ENCODE results near the gene PHLPP1.

The PHLPP1 gene

DNA sequence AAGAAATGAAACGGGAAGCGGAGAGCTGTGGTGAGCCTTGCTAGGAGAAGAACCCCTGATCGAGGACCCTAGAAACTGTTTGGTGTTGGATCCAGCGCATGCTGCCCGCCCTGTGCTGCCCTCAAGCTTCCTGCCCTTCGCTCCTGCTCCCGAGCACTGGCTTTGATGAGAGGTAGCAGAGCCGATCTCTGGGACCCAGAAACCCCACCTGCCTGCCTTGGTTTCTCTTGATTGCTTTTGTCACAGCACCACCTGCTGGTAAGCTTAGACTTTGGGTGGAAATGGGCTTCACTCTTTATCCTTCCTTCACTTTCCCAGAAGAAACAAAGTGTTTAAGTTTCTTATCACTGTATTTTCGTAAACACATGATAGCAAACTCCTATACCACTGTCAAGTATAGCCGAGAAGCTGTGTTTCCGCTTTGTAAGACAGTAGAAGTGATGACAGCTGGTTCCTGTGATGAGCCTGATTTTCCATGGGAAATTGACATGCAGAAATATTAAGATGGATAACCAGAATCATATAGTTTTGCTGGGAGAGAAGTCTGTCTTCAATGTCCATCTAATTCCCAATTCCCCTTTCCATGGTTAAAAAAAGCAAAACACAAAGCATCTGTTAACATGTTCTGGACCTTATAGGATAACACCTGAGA is 267.4 kb downstream of the PHLPP1 start:
- H2AFZ ChIP-seq: peak overlapping the region; percentile 14
- no peaks in the 10 kb centered on the region for H3K27me3 ChIP-seq (ENCODE audit: control insufficient read depth, insufficient read depth, low read length)
- H3K79me2 ChIP-seq: no peaks in the 10 kb centered on the region
- no peaks in the 10 kb centered on the region for H3K4me1 ChIP-seq
- no peak overlapping the region for H3K4me3 ChIP-seq (ENCODE audit: low read depth, low read length)
- H3K9ac ChIP-seq: no peak overlapping the region
- H3K4me2 ChIP-seq (ENCODE audit: low read length): no peak overlapping the region
- no peaks in the 10 kb centered on the region for H3K9me3 ChIP-seq (ENCODE audit: control insufficient read depth, low read length)
- TF ChIP-seq, protein P1, sequence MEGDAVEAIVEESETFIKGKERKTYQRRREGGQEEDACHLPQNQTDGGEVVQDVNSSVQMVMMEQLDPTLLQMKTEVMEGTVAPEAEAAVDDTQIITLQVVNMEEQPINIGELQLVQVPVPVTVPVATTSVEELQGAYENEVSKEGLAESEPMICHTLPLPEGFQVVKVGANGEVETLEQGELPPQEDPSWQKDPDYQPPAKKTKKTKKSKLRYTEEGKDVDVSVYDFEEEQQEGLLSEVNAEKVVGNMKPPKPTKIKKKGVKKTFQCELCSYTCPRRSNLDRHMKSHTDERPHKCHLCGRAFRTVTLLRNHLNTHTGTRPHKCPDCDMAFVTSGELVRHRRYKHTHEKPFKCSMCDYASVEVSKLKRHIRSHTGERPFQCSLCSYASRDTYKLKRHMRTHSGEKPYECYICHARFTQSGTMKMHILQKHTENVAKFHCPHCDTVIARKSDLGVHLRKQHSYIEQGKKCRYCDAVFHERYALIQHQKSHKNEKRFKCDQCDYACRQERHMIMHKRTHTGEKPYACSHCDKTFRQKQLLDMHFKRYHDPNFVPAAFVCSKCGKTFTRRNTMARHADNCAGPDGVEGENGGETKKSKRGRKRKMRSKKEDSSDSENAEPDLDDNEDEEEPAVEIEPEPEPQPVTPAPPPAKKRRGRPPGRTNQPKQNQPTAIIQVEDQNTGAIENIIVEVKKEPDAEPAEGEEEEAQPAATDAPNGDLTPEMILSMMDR (IDR thresholded peaks at IDR 0.05): peak; percentile 74
- H3K27ac ChIP-seq: no peak overlapping the region
- H3K36me3 ChIP-seq (ENCODE audit: control insufficient read depth, insufficient read depth, low read length): no peaks in the 10 kb centered on the region

DNA sequence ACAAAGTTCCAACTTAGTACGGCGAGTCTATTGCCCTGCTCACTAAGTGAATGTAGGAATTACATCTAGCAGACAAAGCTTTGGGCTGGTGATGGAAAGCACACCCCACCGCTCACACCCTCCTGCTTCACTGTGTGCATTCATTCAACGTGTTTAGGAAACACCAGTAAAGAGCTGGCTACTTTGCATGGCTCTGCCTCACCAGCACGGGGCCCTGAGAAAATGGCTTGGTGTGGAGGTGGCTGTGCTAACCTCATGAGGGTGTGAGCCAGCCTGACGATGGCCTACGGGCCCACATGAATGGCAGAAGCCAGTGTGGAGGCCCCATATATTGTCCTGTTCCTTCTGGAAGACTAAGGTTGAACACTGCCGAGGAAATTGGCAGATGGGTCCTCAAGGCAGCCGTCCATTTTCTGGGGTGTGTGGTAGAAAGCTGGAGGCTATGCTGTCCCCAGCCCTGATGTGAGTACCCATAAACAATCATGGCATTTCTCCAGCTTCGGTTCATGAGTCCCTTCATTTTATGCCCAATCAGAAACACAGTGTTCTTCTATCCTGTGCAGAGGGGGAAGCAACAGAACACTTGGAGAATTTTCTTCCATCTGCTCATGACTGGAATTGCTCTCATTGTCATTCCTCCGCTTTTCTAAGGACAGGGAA is 269.4 kb downstream of the PHLPP1 start:
- Histone ChIP-seq H3K9ac (no peak overlapping the region), H3K27ac (no peak overlapping the region), H3K9me3 (ENCODE audit: control insufficient read depth, low read length) (no peaks in the 10 kb centered on the region), H2AFZ (no peak overlapping the region), H3K4me2 (ENCODE audit: low read length) (no peak overlapping the region), H3K4me1 (no peaks in the 10 kb centered on the region), H3K4me3 (ENCODE audit: low read depth, low read length) (no peak overlapping the region), H3K36me3 (ENCODE audit: control insufficient read depth, insufficient read depth, low read length) (no peaks in the 10 kb centered on the region), H3K27me3 (ENCODE audit: control insufficient read depth, insufficient read depth, low read length) (no peaks in the 10 kb centered on the region), H3K79me2 (no peaks in the 10 kb centered on the region)
- TF ChIP-seq, protein P1 (IDR thresholded peaks at IDR 0.05): no peak

DNA sequence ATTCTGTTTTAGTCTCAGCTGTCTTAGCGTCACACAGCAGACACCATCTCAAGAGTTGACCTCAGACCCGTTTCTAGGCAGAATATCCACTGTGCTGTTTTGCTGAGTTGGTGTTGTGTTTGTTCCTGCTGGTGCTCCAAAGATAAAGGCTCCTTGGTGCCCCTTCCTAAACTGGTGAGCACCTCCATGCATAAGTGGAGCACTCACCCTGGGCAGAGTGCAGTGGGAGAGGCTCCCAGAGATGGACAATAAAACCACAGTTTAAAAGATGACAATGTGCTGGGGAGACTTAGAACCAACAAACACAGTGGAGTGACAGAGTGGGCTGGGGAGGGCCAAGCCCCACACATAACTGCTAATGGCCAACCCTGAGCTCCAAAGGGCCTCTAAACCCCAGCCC is 271.1 kb downstream of the PHLPP1 start:
- no peaks in the 10 kb centered on the region for H3K79me2 ChIP-seq
- H3K9ac ChIP-seq: no peak overlapping the region
- H3K27ac ChIP-seq: no peak overlapping the region
- TF ChIP-seq, protein P1 (IDR thresholded peaks at IDR 0.05): no peak
- H3K4me3 ChIP-seq (ENCODE audit: low read depth, low read length): no peak overlapping the region
- H3K36me3 ChIP-seq (ENCODE audit: control insufficient read depth, insufficient read depth, low read length): no peaks in the 10 kb centered on the region
- no peak overlapping the region for H2AFZ ChIP-seq
- H3K4me2 ChIP-seq (ENCODE audit: low read length): no peak overlapping the region
- H3K27me3 ChIP-seq (ENCODE audit: control insufficient read depth, insufficient read depth, low read length): no peaks in the 10 kb centered on the region
- no peaks in the 10 kb centered on the region for H3K4me1 ChIP-seq
- peaks cover 1% of the 10 kb centered on the region for H3K9me3 ChIP-seq (ENCODE audit: control insufficient read depth, low read length)

- Histone ChIP-seq H3K79me2 (no peaks in the 10 kb centered on the region), H3K4me1 (no peaks in the 10 kb centered on the region), H3K9ac (no peak overlapping the region), H3K27ac (no peak overlapping the region), H3K36me3 (ENCODE audit: control insufficient read depth, insufficient read depth, low read length) (no peaks in the 10 kb centered on the region), H3K27me3 (ENCODE audit: control insufficient read depth, insufficient read depth, low read length) (no peaks in the 10 kb centered on the region), H3K4me3 (ENCODE audit: low read depth, low read length) (no peak overlapping the region), H3K4me2 (ENCODE audit: low read length) (no peak overlapping the region), H2AFZ (no peak overlapping the region), H3K9me3 (ENCODE audit: control insufficient read depth, low read length) (peaks cover 3% of the 10 kb centered on the region)
- TF ChIP-seq, protein P1 (IDR thresholded peaks at IDR 0.05): no peak
Measured at GRCh38 chr18:62987055-62987830, 271.9 kb downstream of the PHLPP1 start.
